HG03439 (cell line): ENCODE data around the gene HACE1.

ENCODE experiments used
- ATAC-seq: cut with Tn5 transposase; IDR thresholded peaks from one replicate; pipeline ENCODE4 v1.9.1; 2021; ENCODE audit warnings: mild to moderate bottlenecking, moderate library complexity; ENCODE audit not compliant: unreplicated experiment

Gene HACE1

DNA sequence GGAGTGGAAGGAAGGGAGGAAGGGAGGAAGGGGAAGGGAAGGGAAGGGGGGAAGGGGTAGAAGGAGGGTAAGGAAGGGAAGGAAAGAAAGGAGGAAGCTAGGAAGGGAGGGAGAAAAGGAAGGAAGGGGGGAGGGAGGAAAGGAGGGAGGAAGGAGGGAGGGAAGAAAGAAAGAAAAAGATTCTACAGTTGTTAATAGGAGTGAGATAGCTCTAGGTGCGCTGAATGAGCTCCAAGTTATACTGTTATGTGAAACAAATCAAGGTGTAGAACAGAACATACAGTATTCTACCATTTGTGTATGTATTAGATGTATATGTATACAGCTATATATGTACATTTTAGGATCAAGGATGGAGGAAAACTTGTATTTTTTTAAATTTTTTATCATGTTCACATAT is 167.7 kb downstream of the HACE1 start:
- no peak for ATAC-seq

DNA sequence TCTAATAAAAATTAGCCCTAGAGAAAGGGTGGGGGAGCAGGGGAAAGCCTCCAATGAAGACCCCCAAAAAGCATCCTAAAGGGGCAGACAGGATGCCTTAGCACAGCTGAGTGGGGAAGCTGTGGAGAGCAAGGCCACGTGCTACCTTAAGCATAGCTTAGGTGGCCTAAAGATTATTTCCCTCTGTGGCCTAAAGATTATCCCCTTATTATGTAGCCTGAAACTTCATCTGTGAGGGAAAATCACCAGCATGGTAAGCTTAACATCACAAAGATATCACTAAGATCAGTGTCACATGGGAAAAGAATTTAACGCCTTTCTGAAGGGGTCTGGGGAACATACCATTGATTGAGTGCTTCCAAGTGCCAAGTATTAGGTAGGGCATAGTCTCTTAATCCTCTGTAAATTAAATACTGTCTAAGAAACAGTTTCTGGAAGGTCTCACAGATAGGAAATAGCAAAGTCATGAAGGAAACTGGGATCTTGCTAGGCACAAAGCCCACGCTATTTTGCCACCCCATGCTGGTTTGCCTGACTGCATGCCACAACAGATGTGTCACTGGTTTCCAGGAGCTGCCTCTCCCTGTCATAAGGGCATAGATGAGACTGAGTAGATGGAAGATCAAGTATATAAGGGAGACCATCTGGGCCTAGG is 170.0 kb downstream of the HACE1 start:
- ATAC-seq: no peak

DNA sequence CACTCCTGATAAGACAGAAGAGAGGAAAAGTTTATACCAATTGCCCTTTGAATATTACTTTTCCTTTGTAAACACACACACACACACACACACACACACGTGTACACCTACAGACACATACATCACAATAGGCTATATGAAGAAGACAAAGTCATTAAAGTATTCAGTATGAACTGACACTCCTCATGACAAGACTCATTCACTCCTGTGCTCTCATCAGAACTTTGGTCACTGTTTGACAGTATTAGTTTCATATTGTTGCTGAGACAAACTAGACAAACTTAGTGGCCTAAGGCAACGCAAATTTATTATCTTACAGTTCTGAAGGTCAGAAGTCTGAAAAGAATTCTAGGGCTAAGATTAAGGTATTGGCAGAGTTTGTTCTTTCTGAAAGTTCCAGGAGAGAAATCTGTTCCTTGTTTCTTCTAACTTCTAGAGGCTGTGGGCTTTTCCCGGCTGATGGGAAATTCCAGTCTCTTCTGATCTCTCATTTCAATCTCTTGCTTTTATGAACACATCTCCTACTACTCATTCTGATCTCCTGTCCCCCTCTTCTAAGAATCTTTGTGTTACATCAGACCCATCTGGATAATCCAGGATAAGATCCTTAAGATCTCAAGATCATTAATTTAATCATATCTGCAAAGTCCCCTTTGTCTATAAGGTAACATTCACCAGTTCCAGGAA is 171.3 kb downstream of the HACE1 start:
- peak; percentile 78 for ATAC-seq

GRCh38 chr6:104686550-104687175 is 173.1 kb downstream of the HACE1 start:
- ATAC-seq: no peak

DNA sequence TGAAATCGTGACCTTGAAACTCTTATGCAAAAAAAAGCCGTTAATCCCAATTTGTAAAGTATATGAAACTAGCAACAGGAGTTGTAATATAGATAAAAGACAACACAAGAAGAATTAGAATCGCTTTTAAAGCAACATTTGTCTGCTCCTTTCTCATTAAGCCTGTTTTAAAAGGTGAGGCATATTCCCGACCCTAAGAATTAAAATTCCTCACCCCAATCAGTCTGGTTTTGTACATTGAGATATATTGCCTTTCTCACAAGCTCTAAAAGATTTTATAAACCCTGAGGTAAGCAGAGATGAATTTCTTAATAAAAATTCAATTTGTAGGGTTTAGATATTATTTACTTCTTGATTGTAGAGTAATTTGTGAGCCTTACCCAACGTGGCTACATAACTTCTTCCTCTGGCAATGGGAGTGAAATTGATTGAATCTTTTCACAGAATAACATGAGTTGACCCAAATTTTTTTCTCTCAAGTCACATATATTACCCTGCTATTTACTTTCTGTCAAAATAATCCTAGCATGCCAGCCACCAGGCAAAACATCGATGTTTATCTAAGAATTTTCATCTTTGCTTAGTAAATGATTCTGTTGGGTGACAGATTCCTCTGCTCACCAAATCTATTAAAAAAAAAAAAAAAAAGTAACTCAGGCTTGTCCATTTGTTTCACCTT is 173.7 kb downstream of the HACE1 start:
- no peak for ATAC-seq

GRCh38 chr6:104684911-104685415 is 174.8 kb downstream of the HACE1 start:
- no peak for ATAC-seq

- ATAC-seq: no peak
Observed at GRCh38 chr6:104683809-104684208, 175.9 kb downstream of the HACE1 start.

- ATAC-seq: peak; percentile 69
Observed at GRCh38 chr6:104682722-104683643, 176.7 kb downstream of the HACE1 start.

DNA sequence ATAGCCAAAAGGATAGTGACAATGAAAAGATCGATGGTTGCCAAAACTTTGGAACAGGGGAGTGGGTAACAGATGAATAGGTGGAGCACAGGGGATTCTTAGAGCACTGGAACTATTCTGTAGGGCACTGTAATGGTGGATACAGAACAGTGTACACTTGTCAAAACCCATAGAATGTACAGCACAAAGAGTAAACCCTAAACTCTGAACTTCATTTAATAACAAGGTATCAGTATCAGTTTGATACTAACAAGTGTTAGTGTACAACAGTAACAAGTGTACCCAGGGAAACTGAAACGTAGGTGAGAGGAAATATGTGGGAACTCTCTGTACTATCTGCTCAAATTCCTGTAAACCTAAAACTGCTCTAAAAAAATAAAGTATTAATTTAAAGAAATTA is 179.2 kb downstream of the HACE1 start:
- no peak for ATAC-seq

DNA sequence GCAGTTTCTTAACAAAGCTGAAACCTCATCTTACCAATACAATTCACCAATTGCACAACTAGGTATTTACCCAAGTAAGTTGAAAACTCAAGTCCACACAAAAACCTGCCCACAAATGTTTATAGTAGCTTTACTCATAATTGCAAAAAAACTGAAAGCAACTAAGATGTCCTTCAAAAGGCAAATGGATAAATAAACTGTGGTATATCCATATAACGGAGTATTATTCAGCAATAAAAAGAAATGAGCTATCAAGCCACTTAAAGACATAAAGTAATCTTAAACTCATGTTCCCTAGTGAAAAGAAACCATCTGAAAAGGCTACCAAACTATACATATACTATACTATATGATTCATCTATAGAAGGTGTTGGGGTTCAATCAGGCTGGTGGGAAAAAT is 179.7 kb downstream of the HACE1 start:
- ATAC-seq: no peak
